ENCODE data around the gene DBF4B. TPM values are rescaled to one million over a fixed set of nuclear protein-coding genes. Genes with fewer than 3 reads are reported as not detected.

Gene DBF4B
- total and polyA plus RNA-seq, 10 of the 15 experiments (the other 5 are each of a cell fraction or from before 2014, with no cell fraction given), result 2.4 to 24.6 (median 16.9) TPM

- DNase-seq (ENCODE audit: low read depth, low spot score), result no peak
- Histone ChIP-seq H3K4me1 (ENCODE audit: control insufficient read depth, insufficient read depth, low read length) (no peaks in the 10 kb centered on the region), H3K9me3 (replicated peaks; ENCODE audit: control insufficient read depth, insufficient read depth, low read length) (no peaks in the 10 kb centered on the region), H2AFZ (ENCODE audit: control insufficient read depth, low read depth, low read length) (no peak overlapping the region), H3K9ac (ENCODE audit: control insufficient read depth, insufficient read depth, low read length) (no peak overlapping the region), H3K27ac (ENCODE audit: control insufficient read depth, insufficient read depth) (no peak overlapping the region), H3K79me2 (ENCODE audit: control insufficient read depth, insufficient read depth, low read length) (no peaks in the 10 kb centered on the region), H3K36me3 (ENCODE audit: control insufficient read depth in 2 of 2, insufficient read depth in 2 of 2, low read length in 1 of 2) (no peaks in the 10 kb centered on the region), H3K4me3 (no peak overlapping the region), H3K27me3 (replicated peaks in 1 of 2; ENCODE audit: control insufficient read depth in 2 of 2, insufficient read depth in 2 of 2, low read length in 1 of 2) (no peaks in the 10 kb centered on the region), H4K20me1 (ENCODE audit: control insufficient read depth, insufficient read depth) (no peaks in the 10 kb centered on the region), H3K4me2 (ENCODE audit: control insufficient read depth, insufficient read depth) (no peak overlapping the region)
- intact Hi-C loops (cut with micrococcal nuclease; ENCODE audit: unreplicated experiment), result no loop called here
- RAD21 ChIA-PET (ENCODE audit: unreplicated experiment), result no interaction called here
- CTCF ChIA-PET, result no interaction called here
- TF ChIP-seq FOS (IDR thresholded peaks at IDR 0.05; ENCODE audit: borderline replicate concordance, extremely low read depth, insufficient read length), result no peak
- TF ChIP-seq REST (IDR thresholded peaks at IDR 0.05; ENCODE audit: low read depth, low read length), result no peak
- 0% methylated on average over 1 of the region's 1 CpG for WGBS (ENCODE audit: insufficient coverage, insufficient replicate concordance, low lambda C conversion rate, missing lambda C conversion rate)
- POLR2A ChIA-PET, result no interaction called here
- BruUV-seq (replicated peaks), result no TSS peak
- in situ Hi-C loops (cut with MboI), result no loop called here
- FAIRE-seq, result no peak
- no peak for ATAC-seq
- SMC1A ChIA-PET (ENCODE audit: uncharacterized antibody, unreplicated experiment), result interaction anchor here (0.7 kb wide), 1 partner anchor 25 kb away, joined by 3 read pairs; no protein-coding TSS in a partner anchor
Measured at GRCh38 chr17:44663095-44663494, 45.4 kb upstream of the DBF4B start.

- no peaks in the 10 kb centered on the region for H3K79me2 ChIP-seq (ENCODE audit: control insufficient read depth, insufficient read depth, low read length)
- no peaks in the 10 kb centered on the region for H3K4me1 ChIP-seq (ENCODE audit: control insufficient read depth, insufficient read depth, low read length)
- BruUV-seq (replicated peaks), result no TSS peak
- no peaks in the 10 kb centered on the region; a peak in 1 of 4 replicates for H3K27me3 ChIP-seq (replicated peaks in 1 of 2; ENCODE audit: control insufficient read depth in 2 of 2, insufficient read depth in 2 of 2, low read length in 1 of 2)
- FAIRE-seq (no peak), ATAC-seq (no peak), DNase-seq (ENCODE audit: low read depth, low spot score) (no peak)
- H3K36me3 ChIP-seq (ENCODE audit: control insufficient read depth in 2 of 2, insufficient read depth in 2 of 2, low read length in 1 of 2), result no peaks in the 10 kb centered on the region
- ChIA-PET POLR2A (no interaction called here), SMC1A (ENCODE audit: uncharacterized antibody, unreplicated experiment) (no interaction called here), CTCF (no interaction called here), RAD21 (ENCODE audit: unreplicated experiment) (no interaction called here)
- no peak overlapping the region for H3K4me3 ChIP-seq
- no peak overlapping the region for H3K4me2 ChIP-seq (ENCODE audit: control insufficient read depth, insufficient read depth)
- WGBS (ENCODE audit: insufficient coverage, insufficient replicate concordance, low lambda C conversion rate, missing lambda C conversion rate), result 48% methylated on average over 1 of the region's 1 CpG
- H3K27ac ChIP-seq (ENCODE audit: control insufficient read depth, insufficient read depth), result no peak overlapping the region
- no peak overlapping the region for H2AFZ ChIP-seq (ENCODE audit: control insufficient read depth, low read depth, low read length)
- intact Hi-C loops (cut with micrococcal nuclease; ENCODE audit: unreplicated experiment), result no loop called here
- H4K20me1 ChIP-seq (ENCODE audit: control insufficient read depth, insufficient read depth), result no peaks in the 10 kb centered on the region
- no peaks in the 10 kb centered on the region for H3K9me3 ChIP-seq (replicated peaks; ENCODE audit: control insufficient read depth, insufficient read depth, low read length)
- in situ Hi-C loops (cut with MboI), result no loop called here
- no peak overlapping the region for H3K9ac ChIP-seq (ENCODE audit: control insufficient read depth, insufficient read depth, low read length)
- TF ChIP-seq SREBF1 (IDR thresholded peaks at IDR 0.05; ENCODE audit: low read length) (no peak), ESRRA (IDR thresholded peaks at IDR 0.05; ENCODE audit: low read length) (no peak), ATF7 (IDR thresholded peaks at IDR 0.05; ENCODE audit: low read depth) (no peak), SIN3A (IDR thresholded peaks at IDR 0.05; ENCODE audit: low read depth, low read length) (no peak), ZSCAN29 (IDR thresholded peaks at IDR 0.05) (no peak), TCF7 (IDR thresholded peaks at IDR 0.05; ENCODE audit: borderline replicate concordance) (no peak), SRF (IDR thresholded peaks at IDR 0.05; ENCODE audit: low read depth in 2 of 2, low read length in 2 of 2) (no peak), CUX1 (IDR thresholded peaks at IDR 0.05; ENCODE audit: insufficient replicate concordance, low read depth, low read length) (no peak)
Measured at GRCh38 chr17:44664867-44665266, 43.6 kb upstream of the DBF4B start.

All from GM12878 (cell line).